ENCODE measurements around the gene MIOX. TPM values are rescaled to one million over a fixed set of nuclear protein-coding genes. Genes with fewer than 3 reads are reported as not detected.
"Not testable (repeated sequence)": the region's sequence is repeated elsewhere in the genome, so short reads cannot be mapped to it uniquely, and the experiment has no call there.

Gene MIOX
- total RNA-seq, 1 donor from 2014 or later = not detected

DNA sequence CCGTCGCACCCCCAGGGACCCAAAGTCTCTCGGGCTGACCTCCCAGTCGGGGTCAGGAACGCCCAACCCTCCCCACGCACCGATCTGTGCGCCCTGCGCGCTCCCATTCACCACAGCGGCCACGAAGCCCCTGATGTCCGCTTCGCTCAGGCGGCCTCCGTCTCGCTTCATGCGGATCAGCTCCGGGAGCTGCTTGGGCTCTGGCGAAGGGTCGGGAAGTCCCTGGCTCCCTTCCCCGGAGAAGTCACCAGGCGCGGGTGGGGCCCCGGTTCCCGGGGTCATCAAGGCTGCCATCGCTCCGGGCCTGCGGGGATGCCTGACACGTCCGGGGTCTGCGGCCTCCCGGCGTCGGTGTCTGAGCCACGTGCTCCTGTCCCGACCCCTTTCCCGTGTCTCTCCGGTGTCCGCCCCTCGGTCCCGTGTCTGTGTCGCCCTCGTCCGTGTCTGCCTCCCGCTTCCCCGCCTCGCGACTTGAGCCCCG is 42.8 kb downstream of the MIOX start:
- peaks cover 41% of the 10 kb centered on the region for H3K4me1 Mint-ChIP-seq (ENCODE audit: low read depth)
- peak overlapping the region; percentile 76 for H3K4me3 Mint-ChIP-seq (ENCODE audit: low read depth)
- DNase-seq (ENCODE audit: low spot score) = no peak
- no peaks in the 10 kb centered on the region for H3K27me3 Mint-ChIP-seq (ENCODE audit: low read depth)
- intact Hi-C loops (cut with micrococcal nuclease) = loop anchor here (5.0 to 10.0 kb wide), 2 partner anchors 57 to 285 kb away; partner anchors contain the start of gene TUBGCP6
- peaks cover 22% of the 10 kb centered on the region for H3K36me3 Mint-ChIP-seq (ENCODE audit: low read depth)
- no peaks in the 10 kb centered on the region for H3K9me3 Mint-ChIP-seq
- H3K27ac Mint-ChIP-seq = peak overlapping the region; percentile 38

DNA sequence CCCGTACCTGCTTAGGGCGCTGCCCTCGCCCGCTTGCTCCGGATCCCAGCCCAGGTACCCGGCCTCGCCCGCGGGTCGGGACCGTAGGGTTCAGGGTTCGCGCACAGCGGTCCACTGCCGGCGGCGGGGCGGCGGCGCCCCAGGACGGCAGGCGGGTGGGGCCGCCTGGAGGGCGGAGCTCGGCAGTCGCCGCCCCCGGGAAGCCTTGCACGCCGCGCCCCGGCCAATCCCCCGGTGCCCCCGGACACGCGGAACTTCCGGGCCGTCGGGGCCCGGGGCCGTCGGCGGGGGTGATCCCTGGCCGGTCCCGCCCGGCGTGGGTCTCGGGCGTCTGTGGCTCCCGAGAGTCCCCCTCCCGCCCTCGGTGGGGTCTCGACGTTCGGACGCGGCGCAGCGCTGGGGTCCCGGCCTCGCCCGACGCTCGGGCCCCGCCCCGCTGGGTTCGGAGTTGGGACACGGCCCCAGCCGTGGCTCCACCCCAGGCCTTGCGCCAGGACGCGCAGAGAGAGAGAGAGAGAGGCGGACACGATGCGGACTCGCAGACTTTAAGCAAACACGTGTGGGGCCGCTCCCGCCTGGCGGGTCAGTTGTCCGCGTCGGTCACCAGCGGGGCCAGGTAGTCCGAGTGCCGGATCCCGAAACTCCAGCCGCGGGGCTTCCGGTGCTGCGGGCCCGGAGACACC is 43.4 kb downstream of the MIOX start, which contains the start of gene TYMP:
TYMP (minus strand) TSS at position 116 of the 683 bp plus-strand sequence. CDS start 303 bp downstream, outside the sequence.
- H3K27me3 Mint-ChIP-seq (ENCODE audit: low read depth) = no peaks in the 10 kb centered on the region
- peaks cover 17% of the 10 kb centered on the region for H3K36me3 Mint-ChIP-seq (ENCODE audit: low read depth)
- peak within 1 kb of the TSS; percentile 91 for H3K4me3 Mint-ChIP-seq (ENCODE audit: low read depth)
- H3K4me1 Mint-ChIP-seq (ENCODE audit: low read depth) = peaks cover 38% of the 10 kb centered on the region
- peak; percentile 76 for DNase-seq (ENCODE audit: low spot score)
- intact Hi-C loops (cut with micrococcal nuclease) = loop anchor here (2.0 to 10.0 kb wide), 4 partner anchors 15 to 285 kb away; partner anchors contain the start of genes CHKB, KLHDC7B and TUBGCP6
- H3K27ac Mint-ChIP-seq = peak within 1 kb of the TSS; percentile 98
- H3K9me3 Mint-ChIP-seq = no peaks in the 10 kb centered on the region

DNA sequence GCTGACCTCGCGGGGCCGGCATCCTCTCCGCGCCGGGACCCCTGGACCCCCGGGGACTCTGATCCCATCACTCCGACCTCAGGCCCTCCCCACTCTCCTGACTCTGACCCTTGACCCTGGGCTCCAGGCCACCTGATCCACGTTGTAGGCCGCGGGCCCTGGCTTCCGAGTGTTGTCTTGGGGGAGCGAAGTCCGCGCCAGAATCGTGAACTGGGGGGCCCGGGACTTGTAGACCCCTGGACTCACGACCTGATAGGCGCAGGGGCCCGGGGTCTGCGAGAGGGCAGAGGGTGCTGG is 43.9 kb downstream of the MIOX start:
- peak overlapping the region; percentile 91 for H3K4me3 Mint-ChIP-seq (ENCODE audit: low read depth)
- intact Hi-C loops (cut with micrococcal nuclease) = loop anchor here (2.0 kb wide), 2 partner anchors 14 to 52 kb away; partner anchors contain the start of genes CHKB and KLHDC7B
- no peak for DNase-seq (ENCODE audit: low spot score)
- no peaks in the 10 kb centered on the region for H3K27me3 Mint-ChIP-seq (ENCODE audit: low read depth)
- H3K4me1 Mint-ChIP-seq (ENCODE audit: low read depth) = peaks cover 38% of the 10 kb centered on the region
- peak overlapping the region; percentile 98 for H3K27ac Mint-ChIP-seq
- no peaks in the 10 kb centered on the region for H3K9me3 Mint-ChIP-seq
- peaks cover 17% of the 10 kb centered on the region for H3K36me3 Mint-ChIP-seq (ENCODE audit: low read depth)

DNA sequence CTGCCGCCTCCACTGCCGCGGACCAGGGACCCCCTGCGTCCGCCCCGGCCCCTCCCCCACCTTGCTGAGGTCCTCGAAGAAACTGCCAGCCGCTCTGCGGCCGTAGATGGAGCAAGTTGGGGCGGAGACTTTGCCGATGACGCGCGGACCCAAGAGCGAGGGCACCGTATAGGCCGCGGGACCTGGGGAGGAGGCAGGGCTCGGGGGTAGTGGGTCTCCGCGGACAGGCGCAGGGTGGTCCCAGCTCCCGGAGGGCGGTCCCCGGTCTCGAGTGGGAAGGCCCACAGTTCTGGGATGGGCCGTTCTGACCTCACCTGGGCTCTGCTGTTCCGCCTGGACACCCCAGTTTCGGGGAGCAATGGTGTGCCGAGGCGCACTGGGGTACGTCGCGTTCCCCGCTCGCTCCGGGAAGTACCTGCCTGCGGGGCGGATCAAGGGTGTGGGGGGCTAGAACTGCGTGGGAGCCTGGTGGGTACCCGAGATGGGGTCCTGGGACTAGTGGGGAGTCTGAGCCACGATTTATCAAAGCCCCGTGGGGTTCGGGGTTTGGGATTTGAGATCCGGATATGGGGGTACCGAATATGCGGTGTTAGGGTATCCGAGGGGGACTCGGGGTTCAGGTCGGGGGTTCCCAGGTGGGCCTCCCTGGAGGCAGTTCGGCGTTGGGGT is 44.4 kb downstream of the MIOX start:
- peak; percentile 83 for DNase-seq (ENCODE audit: low spot score)
- peaks cover 17% of the 10 kb centered on the region for H3K36me3 Mint-ChIP-seq (ENCODE audit: low read depth)
- H3K4me1 Mint-ChIP-seq (ENCODE audit: low read depth) = peaks cover 38% of the 10 kb centered on the region
- H3K27me3 Mint-ChIP-seq (ENCODE audit: low read depth) = no peaks in the 10 kb centered on the region
- peak overlapping the region; percentile 91 for H3K4me3 Mint-ChIP-seq (ENCODE audit: low read depth)
- intact Hi-C loops (cut with micrococcal nuclease) = loop anchor here (1.0 to 2.0 kb wide), 4 partner anchors 8 to 90 kb away; partner anchors contain the start of genes CHKB and KLHDC7B
- peak overlapping the region; percentile 98 for H3K27ac Mint-ChIP-seq
- H3K9me3 Mint-ChIP-seq = no peaks in the 10 kb centered on the region

DNA sequence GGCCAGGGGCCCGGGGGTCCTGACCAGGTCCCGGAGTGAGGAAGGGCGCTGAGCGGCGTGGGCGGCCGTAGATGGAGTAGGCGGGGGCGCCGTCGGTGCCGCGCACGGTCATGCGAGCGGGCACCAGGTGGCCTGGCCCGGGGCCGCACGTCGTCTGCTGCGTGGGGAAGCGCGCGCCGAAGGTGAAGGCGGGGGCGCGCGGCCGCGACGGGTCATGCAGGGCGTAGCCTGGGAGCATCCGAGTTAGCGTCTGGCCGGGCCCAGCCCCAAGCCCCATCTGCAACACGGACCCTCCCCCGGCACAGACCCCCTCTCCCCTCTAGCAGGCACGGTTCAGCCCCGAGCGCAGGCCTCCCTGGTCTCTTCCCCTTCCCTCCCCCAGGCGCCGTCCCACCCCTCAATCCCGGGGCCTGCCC is 44.9 kb downstream of the MIOX start:
- peak; percentile 70 for DNase-seq (ENCODE audit: low spot score)
- Mint-ChIP-seq H3K9me3 (no peaks in the 10 kb centered on the region), H3K4me1 (ENCODE audit: low read depth) (peaks cover 38% of the 10 kb centered on the region), H3K36me3 (ENCODE audit: low read depth) (peaks cover 17% of the 10 kb centered on the region), H3K27ac (peak overlapping the region; percentile 98), H3K27me3 (ENCODE audit: low read depth) (no peaks in the 10 kb centered on the region), H3K4me3 (ENCODE audit: low read depth) (peak overlapping the region; percentile 91)
- intact Hi-C loops (cut with micrococcal nuclease) = loop anchor here (1.0 to 2.0 kb wide), 4 partner anchors 8 to 90 kb away; partner anchors contain the start of genes CHKB and KLHDC7B

DNA sequence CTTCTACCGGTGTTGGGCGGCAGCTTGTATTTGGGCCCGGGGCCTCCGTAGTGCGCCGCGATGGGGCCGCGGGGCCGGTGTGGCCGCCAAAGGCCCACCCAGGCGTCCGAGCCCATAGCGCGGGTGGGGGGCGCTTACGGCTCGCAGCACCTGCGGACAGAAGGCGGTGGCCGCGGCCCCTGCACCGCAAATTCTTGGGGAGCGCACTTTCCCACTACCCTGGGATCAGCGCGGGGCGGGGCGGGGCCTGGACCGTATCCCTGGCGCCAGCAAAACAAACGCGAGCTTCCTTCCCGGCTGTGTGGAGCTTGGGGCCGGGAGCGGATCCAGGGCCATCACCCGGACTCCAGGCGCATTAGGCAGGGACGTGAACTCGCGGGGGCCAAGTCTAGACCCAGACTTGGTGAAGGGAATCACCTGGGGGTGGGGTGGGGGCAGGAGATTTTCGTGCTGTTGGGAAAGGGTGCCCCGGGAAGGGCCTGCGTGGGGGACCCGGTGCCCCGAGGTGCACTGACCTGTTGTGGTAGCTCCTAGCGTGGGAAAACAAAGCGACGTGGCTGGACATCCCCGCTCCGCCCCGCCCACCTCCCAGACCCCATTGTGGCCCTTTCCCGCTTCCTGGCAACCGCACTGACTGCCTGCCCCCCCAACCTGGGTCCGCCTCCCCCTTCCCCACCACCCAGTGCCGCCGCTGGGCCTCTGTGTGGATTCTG is 45.5 kb downstream of the MIOX start:
- Mint-ChIP-seq H3K4me1 (ENCODE audit: low read depth) (peaks cover 37% of the 10 kb centered on the region), H3K36me3 (ENCODE audit: low read depth) (peaks cover 12% of the 10 kb centered on the region), H3K27me3 (ENCODE audit: low read depth) (no peaks in the 10 kb centered on the region), H3K9me3 (no peaks in the 10 kb centered on the region), H3K4me3 (ENCODE audit: low read depth) (peak overlapping the region; percentile 91), H3K27ac (peak overlapping the region; percentile 98)
- intact Hi-C loops (cut with micrococcal nuclease) = loop anchor here (1.0 to 2.0 kb wide), 4 partner anchors 7 to 89 kb away; partner anchors contain the start of genes CHKB and KLHDC7B
- peak; percentile 14 for DNase-seq (ENCODE audit: low spot score)

DNA sequence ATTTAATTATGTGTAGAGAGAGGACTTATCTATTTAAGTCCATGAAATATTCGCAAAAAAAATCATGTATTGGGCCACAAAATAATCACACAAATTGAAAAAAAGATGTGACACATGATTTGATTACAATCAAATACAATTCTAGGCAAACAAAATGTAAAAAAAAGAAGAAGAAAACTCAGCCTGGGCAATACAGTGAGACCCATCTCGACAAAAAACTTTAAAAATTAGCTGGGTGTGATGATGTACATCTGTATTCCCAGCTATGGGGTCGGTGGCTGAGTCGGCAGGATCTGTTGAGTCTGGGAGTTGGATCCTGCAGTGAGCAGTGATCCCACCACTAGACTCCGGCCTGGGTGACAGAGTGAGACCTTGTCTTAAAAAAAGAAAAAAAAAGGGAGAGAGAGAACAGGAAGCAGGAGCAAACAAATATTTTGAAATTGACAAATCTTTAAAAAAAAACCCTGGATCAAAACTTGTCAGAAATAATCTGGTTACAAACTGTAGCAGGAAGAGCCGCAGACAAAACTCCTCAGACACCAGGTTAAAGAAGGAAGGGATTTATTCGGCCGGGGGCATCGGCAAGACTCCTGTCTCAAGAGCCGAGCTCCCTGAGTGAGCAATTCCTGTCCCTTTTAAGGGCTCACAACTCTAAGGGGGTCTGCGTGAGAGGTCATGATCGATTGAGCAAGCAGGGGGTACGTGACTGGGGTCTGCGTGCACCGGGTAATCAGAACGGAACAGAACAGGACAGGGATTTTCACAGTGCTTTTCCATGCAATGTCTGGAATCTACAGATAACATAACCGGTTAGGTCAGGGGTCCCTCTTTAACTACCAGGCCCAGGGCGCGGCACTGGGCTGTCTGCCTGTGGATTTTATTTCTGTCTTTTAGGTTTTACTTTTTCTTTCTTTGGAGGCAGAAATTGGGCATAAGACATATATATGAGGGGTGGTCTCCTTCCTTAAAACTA is 46.5 kb downstream of the MIOX start:
- H3K9me3 Mint-ChIP-seq = no peaks in the 10 kb centered on the region
- H3K27ac Mint-ChIP-seq = peak overlapping the region; percentile 81
- no peak for DNase-seq (ENCODE audit: low spot score)
- H3K4me3 Mint-ChIP-seq (ENCODE audit: low read depth) = peak overlapping the region; percentile 91
- H3K27me3 Mint-ChIP-seq (ENCODE audit: low read depth) = no peaks in the 10 kb centered on the region
- peaks cover 34% of the 10 kb centered on the region for H3K4me1 Mint-ChIP-seq (ENCODE audit: low read depth)
- intact Hi-C loops (cut with micrococcal nuclease) = no loop called here
- peaks cover 5% of the 10 kb centered on the region for H3K36me3 Mint-ChIP-seq (ENCODE audit: low read depth)

DNA sequence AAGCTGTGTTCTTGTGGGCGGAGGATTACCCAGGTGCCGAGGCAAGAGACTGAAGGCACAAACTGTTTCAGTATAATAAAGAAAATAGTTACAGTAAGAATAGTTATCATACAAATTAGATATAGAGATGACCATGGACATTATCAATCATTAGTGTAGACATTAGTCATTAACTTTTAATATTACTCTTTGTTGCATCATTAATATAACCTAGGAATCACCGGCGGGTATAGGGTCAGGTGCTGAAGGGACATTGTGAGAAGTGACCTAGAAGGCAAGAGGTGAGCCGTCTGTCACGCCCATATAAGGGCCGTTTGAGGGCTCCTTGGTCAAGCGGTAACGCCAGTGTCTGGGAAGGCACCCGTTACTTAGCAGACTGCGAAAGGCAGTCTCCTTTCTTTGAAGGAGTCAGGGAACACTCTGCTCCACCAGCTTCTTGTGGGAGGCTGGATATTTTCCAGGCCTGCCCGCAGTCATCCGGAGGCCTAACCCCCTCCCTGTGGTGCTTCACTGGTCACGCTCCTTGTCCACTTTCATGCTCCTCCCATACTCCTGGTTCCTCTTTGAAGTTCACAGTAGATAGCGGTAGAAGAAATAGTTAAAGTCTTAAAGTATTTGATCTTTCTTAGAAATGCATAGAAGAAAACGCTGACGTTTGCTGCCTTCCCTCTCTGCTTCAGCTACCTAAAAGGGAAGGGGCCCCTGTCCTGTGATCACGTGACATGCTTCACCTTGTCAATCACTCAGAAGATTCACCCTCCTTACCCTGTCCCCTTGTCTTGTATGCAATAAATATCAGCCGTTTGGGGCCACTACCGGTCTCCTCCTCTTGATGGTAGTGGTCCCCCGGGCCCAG is 47.4 kb downstream of the MIOX start:
- H3K4me1 Mint-ChIP-seq (ENCODE audit: low read depth) = peaks cover 35% of the 10 kb centered on the region
- peak overlapping the region; percentile 21 for H3K27ac Mint-ChIP-seq
- H3K4me3 Mint-ChIP-seq (ENCODE audit: low read depth); H3K27me3 Mint-ChIP-seq (ENCODE audit: low read depth); H3K9me3 Mint-ChIP-seq; DNase-seq (ENCODE audit: low spot score); H3K36me3 Mint-ChIP-seq (ENCODE audit: low read depth); intact Hi-C loops (cut with micrococcal nuclease): not testable (repeated sequence)

DNA sequence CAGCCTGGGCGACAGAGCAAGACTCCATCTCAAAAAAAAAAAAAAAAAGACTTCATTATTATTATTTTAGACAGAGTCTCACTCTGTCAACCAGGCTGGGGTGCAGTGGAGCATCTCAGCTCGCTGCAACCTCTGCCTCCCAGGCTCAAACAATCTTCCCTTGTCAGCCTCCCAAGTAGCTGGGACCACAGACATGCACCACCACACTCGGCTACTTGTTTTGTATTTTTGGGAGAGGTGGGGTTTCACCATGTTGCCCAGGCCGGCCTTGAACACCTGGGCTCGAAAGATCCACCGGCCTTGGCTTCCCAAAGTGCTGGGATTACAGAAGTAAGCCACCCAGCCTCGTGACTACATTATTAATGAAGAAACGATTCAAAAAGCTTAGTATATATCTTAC is 48.5 kb downstream of the MIOX start:
- intact Hi-C loops (cut with micrococcal nuclease) = no loop called here
- Mint-ChIP-seq H3K27ac (no peak overlapping the region), H3K27me3 (ENCODE audit: low read depth) (no peaks in the 10 kb centered on the region), H3K36me3 (ENCODE audit: low read depth) (no peaks in the 10 kb centered on the region), H3K4me1 (ENCODE audit: low read depth) (peaks cover 44% of the 10 kb centered on the region), H3K9me3 (no peaks in the 10 kb centered on the region), H3K4me3 (ENCODE audit: low read depth) (no peak overlapping the region)
- no peak for DNase-seq (ENCODE audit: low spot score)

DNA sequence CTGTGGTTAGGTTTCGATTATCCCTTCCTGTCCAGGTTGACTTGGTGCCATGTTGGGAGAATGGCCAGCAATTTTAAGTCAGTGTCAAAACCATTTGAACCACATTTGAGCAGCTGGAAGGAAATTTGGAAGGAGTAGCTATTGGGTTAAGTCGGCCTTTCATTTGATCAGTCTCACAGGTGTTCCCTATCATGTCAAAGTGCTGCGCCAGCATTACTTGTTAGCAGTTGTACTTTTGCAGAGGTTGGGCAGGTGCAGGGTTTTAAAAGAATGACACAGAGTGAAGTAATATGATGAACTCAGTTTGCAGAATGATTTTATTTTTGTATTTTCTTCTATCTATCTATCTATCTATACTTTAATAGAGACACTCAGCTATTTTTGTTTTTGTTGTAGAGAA is 49.6 kb downstream of the MIOX start:
- H3K27ac Mint-ChIP-seq = no peak overlapping the region

DNA sequence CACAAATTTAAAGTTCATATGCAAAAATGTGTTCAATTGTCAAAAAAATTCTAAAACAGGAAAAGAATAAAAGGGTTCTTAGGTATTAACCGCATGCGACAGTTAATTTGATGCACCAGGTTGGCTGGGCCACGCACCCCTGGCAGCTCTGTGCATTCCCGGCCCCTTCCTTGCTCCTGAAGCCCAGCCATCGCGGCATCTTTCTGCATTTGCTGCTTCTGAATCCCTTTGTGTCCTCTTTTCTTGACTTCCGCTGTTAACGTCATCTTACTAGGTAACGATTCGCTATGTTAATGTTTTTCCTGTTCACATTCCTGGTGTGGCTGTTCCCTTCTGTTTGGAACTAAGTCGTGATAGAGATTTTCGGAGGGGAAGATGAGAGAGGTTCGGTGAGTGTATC is 51.1 kb downstream of the MIOX start:
- Mint-ChIP-seq H3K27ac (peak overlapping the region; percentile 81), H3K4me3 (ENCODE audit: low read depth) (no peak overlapping the region), H3K36me3 (ENCODE audit: low read depth) (no peaks in the 10 kb centered on the region), H3K4me1 (ENCODE audit: low read depth) (peaks cover 65% of the 10 kb centered on the region), H3K27me3 (ENCODE audit: low read depth) (no peaks in the 10 kb centered on the region), H3K9me3 (no peaks in the 10 kb centered on the region)
- DNase-seq (ENCODE audit: low spot score) = no peak
- intact Hi-C loops (cut with micrococcal nuclease) = loop anchor here (2.0 kb wide), 1 partner anchor 83 kb away; no protein-coding TSS in a partner anchor

More for the DNA sequence above, 49.6 kb downstream of the MIOX start:
- intact Hi-C loops (cut with micrococcal nuclease) = no loop called here
- no peaks in the 10 kb centered on the region for H3K9me3 Mint-ChIP-seq
- peaks cover 53% of the 10 kb centered on the region for H3K4me1 Mint-ChIP-seq (ENCODE audit: low read depth)
- H3K27me3 Mint-ChIP-seq (ENCODE audit: low read depth) = no peaks in the 10 kb centered on the region
- no peak overlapping the region for H3K4me3 Mint-ChIP-seq (ENCODE audit: low read depth)
- DNase-seq (ENCODE audit: low spot score) = no peak
- H3K36me3 Mint-ChIP-seq (ENCODE audit: low read depth) = no peaks in the 10 kb centered on the region

Data from activated T-helper 2 cell treated with anti-CD3 and anti-CD28 coated beads, Interferon-gamma antibody, Interleukin-2, Interleukin-4, amounts not matched to agents 10 μg/mL and 5 μg/mL and 100 μg/mL, durations not matched to agents 14 hours and 24 hours and 36 hours (primary cell).